GM12892 (cell line): ENCODE measurements around the gene TBC1D5.

ENCODE experiments used
- POLR2A ChIP-seq: IDR thresholded peaks from 2 replicates; pipeline ENCODE4 v1.6.1; 2011; ENCODE audit warnings: low read depth, low read length, control low read depth
- POLR2AphosphoS5 ChIP-seq: IDR thresholded peaks from 2 replicates; pipeline ENCODE4 v1.6.1; 2011; ENCODE audit warnings: low read depth, low read length, control low read depth

DNA sequence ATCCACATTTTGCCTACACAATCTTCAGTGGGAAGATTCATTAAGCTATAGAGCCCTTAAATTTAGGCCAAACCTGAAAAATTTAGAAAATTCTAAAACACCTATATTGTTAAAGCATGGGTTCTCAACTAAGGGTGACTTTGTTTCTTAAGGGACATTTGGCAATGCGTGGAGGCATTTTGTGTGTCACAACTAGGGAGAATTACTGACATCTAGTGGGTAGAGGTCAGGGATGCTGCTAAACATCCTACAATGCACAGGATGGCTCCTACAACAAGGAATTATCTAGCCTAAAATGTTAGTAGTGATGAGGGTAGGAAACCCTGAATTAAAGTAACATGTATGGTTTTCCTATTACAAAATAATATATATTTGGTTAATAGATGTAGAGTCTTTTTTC, 55.8 kb downstream of the TBC1D5 start:
- TF ChIP-seq POLR2AphosphoS5 (no peak), POLR2A (no peak)
